Measurements from ENCODE around the gene SEC23A. TPM values are rescaled to one million over a fixed set of nuclear protein-coding genes. Genes with fewer than 3 reads are reported as not detected.

SEC23A gene
- total and polyA plus RNA-seq, 2 of the 13 experiments (the other 11 are each of a cell fraction or from before 2014, with no cell fraction given), result 403 to 887 TPM

GRCh38 chr14:39025810-39026627 is 77.0 kb downstream of the SEC23A start (continued):
- TF ChIP-seq ZBTB7B (CRISPR knock-in tag; IDR thresholded peaks at IDR 0.05), result 0 out of 2 replicates have a peak, but pooled peaks have one; percentile 52
- TF ChIP-seq, protein P1, sequence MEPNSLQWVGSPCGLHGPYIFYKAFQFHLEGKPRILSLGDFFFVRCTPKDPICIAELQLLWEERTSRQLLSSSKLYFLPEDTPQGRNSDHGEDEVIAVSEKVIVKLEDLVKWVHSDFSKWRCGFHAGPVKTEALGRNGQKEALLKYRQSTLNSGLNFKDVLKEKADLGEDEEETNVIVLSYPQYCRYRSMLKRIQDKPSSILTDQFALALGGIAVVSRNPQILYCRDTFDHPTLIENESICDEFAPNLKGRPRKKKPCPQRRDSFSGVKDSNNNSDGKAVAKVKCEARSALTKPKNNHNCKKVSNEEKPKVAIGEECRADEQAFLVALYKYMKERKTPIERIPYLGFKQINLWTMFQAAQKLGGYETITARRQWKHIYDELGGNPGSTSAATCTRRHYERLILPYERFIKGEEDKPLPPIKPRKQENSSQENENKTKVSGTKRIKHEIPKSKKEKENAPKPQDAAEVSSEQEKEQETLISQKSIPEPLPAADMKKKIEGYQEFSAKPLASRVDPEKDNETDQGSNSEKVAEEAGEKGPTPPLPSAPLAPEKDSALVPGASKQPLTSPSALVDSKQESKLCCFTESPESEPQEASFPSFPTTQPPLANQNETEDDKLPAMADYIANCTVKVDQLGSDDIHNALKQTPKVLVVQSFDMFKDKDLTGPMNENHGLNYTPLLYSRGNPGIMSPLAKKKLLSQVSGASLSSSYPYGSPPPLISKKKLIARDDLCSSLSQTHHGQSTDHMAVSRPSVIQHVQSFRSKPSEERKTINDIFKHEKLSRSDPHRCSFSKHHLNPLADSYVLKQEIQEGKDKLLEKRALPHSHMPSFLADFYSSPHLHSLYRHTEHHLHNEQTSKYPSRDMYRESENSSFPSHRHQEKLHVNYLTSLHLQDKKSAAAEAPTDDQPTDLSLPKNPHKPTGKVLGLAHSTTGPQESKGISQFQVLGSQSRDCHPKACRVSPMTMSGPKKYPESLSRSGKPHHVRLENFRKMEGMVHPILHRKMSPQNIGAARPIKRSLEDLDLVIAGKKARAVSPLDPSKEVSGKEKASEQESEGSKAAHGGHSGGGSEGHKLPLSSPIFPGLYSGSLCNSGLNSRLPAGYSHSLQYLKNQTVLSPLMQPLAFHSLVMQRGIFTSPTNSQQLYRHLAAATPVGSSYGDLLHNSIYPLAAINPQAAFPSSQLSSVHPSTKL (CRISPR knock-in tag; IDR thresholded peaks at IDR 0.05), result peak; percentile 100
- no peak for TF ChIP-seq ZNF678 (CRISPR knock-in tag; IDR thresholded peaks at IDR 0.05)
- TF ChIP-seq NFE2L2 (IDR thresholded peaks at IDR 0.05; ENCODE audit: low read length), result no peak
- no peak for TF ChIP-seq XBP1 (CRISPR knock-in tag; IDR thresholded peaks at IDR 0.05)
- TF ChIP-seq ATAD3A (CRISPR knock-in tag; IDR thresholded peaks at IDR 0.05), result no peak
- TF ChIP-seq ZMYM3 (CRISPR knock-in tag; IDR thresholded peaks at IDR 0.05), result peak; percentile 85
- TF ChIP-seq KLF12 (CRISPR knock-in tag; IDR thresholded peaks at IDR 0.05; ENCODE audit: borderline replicate concordance), result no peak; the same call in 1 of the 2 replicates
- TF ChIP-seq HOMEZ (CRISPR knock-in tag; IDR thresholded peaks at IDR 0.05; ENCODE audit: low read depth), result peak; percentile 91
- TF ChIP-seq, protein P2, sequence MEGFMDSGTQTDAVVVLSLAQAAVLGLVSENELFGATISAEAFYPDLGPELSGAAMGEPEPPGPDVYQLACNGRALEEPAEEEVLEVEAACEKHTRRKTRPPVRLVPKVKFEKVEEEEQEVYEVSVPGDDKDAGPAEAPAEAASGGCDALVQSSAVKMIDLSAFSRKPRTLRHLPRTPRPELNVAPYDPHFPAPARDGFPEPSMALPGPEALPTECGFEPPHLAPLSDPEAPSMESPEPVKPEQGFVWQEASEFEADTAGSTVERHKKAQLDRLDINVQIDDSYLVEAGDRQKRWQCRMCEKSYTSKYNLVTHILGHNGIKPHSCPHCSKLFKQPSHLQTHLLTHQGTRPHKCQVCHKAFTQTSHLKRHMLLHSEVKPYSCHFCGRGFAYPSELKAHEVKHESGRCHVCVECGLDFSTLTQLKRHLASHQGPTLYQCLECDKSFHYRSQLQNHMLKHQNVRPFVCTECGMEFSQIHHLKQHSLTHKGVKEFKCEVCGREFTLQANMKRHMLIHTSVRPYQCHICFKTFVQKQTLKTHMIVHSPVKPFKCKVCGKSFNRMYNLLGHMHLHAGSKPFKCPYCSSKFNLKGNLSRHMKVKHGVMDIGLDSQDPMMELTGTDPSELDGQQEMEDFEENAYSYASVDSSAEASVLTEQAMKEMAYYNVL (CRISPR knock-in tag; IDR thresholded peaks at IDR 0.05; ENCODE audit: borderline replicate concordance), result peak; percentile 92
- TF ChIP-seq NCOA5 (CRISPR knock-in tag; IDR thresholded peaks at IDR 0.05), result no peak
- peak; percentile 76 for TF ChIP-seq ZNF574 (CRISPR knock-in tag; IDR thresholded peaks at IDR 0.05)
- TF ChIP-seq, protein P3, sequence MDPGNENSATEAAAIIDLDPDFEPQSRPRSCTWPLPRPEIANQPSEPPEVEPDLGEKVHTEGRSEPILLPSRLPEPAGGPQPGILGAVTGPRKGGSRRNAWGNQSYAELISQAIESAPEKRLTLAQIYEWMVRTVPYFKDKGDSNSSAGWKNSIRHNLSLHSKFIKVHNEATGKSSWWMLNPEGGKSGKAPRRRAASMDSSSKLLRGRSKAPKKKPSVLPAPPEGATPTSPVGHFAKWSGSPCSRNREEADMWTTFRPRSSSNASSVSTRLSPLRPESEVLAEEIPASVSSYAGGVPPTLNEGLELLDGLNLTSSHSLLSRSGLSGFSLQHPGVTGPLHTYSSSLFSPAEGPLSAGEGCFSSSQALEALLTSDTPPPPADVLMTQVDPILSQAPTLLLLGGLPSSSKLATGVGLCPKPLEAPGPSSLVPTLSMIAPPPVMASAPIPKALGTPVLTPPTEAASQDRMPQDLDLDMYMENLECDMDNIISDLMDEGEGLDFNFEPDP (CRISPR knock-in tag; conservative IDR thresholded peaks at IDR 0.05), result no peak
- TF ChIP-seq ZFP41 (CRISPR knock-in tag; IDR thresholded peaks at IDR 0.05; ENCODE audit: borderline replicate concordance), result no peak
